ENCODE data around the gene ZNF227.
"Not testable (repeated sequence)": the region's sequence is repeated elsewhere in the genome, so short reads cannot be mapped to it uniquely, and the experiment has no call there.

Gene ZNF227

DNA sequence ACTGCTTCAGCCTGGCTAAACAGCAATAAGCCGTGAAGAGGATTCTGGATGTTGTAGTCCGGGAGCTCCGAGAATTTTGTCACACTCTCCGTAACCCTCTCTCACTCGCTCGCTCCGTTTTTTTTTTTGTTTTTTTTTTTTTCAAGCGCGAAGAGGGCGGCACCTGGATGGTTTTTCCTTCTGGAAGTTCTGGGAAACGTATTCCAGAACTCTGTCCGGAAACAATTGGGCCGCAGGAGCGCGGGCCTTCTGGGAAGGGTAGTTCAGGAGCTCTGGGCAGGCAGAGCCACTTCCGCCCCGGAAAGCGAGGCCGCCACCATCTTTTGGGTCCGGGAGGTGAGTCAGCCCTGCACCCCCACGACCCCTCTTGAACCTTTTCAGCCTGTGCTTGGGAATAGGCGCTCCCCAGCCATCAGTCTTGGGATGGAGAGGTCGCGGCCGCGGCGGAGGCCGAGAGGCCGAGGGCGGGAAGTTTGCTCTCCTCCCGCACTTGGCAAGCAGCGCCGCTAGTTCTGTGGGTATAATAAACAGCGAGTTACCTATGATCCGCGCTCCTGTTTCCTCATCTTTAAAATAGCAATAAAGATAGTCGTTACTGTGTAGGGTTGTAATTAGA, at the start of gene ZNF227:
ZNF227 (plus strand) TSS at position 283 of the 616 bp plus-strand sequence. CDS start 5,261 bp downstream, outside the sequence.
- DNase-seq (ENCODE audit: low read depth in 3 of 3, low spot score in 1 of 3), result peak; percentile 36 to 67 (median 52)

DNA sequence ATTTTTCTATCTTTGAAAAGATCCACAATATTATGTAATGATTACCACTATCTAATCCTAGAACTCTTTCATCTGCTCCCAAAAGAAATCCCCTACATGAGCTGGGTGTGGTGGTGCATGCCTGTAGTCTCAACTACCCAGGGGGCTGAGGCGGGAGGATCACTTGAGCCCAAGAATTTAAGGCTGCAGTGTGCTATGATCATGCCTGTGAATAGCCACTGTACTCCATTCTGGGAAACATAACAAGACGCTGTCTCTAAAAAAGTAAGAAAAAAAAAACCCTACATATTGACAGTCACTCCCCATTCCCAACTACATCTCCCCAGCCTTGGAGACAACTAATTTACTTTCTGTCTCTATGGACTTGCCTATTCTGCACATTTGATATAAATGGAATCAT, 48.5 kb upstream of the ZNF227 start:
- DNase-seq (ENCODE audit: low read depth in 3 of 3, low spot score in 1 of 3), result no peak

DNA sequence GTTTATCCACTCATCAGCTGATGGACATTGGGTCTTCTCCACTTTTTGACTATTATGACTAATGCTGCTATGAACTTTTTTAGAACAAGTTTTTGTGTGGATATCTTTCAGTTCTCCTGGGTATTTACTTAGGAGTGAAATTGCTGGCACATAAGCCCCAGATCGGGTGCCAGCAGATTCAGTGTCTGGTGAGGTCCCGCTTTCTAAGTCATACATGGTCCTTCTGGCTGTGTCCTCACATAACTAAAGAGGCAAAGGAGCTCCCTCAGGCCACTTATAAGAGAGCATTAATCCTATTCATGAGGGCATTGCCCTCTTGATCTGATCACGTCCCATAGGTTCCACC, 48.0 kb upstream of the ZNF227 start:
- no peak for DNase-seq (ENCODE audit: low read depth in 3 of 3, low spot score in 1 of 3)

DNA sequence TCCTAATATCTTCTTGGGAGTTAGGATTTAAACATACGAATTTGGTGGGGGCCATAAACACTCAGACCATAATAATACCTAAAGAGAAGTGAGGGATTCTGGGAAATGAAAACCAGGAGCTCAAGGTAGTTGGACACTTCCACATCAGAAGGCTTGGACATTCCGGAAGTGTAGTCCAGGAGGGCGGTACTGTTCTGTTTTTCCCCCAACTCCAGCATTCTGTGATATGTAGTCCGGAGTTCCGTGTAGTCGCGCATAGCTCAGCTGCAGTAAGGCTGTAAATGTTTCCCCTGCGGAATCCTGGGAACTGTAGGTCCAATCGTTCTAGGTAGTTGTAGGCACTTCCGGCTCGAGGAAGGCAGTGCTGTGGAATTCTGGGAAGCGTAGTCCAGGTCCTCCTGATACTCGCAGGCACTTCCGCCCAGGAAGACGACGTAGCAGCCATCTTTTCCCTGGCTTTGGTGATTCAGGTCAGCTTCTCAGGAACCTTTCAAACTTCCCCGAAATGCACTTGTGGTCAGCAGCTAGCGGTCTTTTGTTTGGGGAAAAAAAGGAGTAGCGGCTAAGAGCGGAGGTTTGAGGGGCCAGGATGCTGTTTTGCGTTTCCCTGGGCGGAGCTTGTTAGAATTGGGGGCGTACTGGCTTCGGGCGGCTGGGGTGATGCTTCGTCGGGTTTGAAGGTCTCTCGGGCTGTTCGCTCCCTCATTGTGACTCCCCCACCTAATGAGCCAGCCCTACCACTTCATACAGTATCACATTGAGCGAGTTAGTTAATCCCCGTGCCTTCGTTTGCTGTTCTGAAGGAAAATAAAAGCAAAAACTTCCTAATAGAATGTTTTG, 47.4 kb upstream of the ZNF227 start, which contains the start of gene ZNF226:
ZNF226 (plus strand) TSS at position 428 of the 840 bp plus-strand sequence. CDS start 4,981 bp downstream, outside the sequence.
- DNase-seq (ENCODE audit: low read depth in 3 of 3, low spot score in 1 of 3), result peak; percentile 44 to 57 (median 53)

DNA sequence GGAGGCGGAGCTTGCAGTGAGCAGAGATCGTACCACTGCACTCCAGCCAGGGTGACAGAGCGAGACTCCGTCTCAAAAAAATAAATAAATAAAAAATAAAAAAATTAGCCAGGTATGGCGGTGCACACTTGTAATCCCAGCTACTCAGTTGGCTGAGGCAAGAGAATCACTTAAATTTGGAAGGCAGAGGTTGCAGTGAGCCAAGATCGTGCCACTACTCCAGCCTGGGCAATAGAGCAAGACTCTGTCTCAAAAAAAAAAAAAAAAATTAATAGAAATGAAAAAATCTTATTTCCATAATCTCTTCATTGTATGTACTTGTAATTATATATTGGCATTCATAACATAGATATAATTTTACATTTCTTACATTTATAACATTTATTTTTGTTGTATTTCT, 41.7 kb upstream of the ZNF227 start:
- not testable (repeated sequence) for DNase-seq (ENCODE audit: low read depth in 3 of 3, low spot score in 1 of 3)

DNA sequence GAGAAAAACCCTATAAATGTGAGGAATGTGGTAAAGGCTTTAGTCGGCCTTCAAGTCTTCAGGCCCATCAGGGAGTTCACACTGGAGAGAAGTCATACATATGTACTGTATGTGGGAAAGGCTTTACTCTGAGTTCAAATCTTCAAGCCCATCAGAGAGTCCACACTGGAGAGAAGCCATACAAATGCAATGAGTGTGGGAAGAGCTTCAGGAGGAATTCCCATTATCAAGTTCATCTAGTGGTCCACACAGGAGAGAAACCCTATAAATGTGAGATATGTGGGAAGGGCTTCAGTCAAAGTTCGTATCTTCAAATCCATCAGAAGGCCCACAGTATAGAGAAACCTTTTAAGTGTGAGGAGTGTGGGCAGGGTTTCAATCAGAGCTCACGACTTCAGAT, 35.7 kb upstream of the ZNF227 start:
- DNase-seq (ENCODE audit: low read depth in 3 of 3, low spot score in 1 of 3), result no peak

DNA sequence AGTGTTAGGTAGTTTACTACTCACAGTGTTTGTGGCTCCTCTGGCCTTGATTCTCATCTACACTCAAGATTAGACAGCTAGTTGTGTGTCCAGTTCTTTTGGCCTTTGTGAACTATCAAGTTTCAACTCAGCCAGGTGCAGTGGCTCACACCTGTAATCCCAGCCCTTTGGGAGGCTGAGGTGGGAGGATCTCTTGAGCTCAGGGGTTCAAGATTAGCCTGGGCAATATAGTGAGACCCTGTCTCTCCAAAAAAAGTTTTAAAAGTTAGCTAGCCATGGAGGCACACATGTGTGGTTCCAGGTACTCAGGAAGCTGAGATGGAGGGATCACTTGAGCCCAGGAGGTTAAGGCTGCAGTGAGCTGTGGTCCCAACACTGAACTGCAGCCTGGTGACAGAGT, 31.4 kb upstream of the ZNF227 start:
- DNase-seq (ENCODE audit: low read depth in 3 of 3, low spot score in 1 of 3), result no peak

DNA sequence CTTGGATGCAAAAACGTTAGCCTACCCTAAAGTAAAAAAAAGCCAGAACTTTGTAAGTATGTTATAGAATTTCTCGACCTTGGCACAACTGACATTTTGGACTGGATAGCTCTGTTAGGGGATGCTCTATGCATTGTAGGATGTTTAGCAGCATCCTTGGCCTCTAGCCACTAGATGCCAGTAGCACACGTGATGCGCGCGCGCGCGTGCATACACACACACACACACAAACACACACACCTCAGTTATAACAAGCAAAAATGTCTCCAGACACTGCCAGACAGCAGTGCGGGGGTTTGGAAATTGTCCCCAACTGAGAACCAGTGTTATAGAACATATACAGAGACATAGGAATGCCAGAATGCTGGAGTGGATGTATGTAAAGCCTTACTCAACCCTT, 30.2 kb upstream of the ZNF227 start:
- no peak for DNase-seq (ENCODE audit: low read depth in 3 of 3, low spot score in 1 of 3)

DNA sequence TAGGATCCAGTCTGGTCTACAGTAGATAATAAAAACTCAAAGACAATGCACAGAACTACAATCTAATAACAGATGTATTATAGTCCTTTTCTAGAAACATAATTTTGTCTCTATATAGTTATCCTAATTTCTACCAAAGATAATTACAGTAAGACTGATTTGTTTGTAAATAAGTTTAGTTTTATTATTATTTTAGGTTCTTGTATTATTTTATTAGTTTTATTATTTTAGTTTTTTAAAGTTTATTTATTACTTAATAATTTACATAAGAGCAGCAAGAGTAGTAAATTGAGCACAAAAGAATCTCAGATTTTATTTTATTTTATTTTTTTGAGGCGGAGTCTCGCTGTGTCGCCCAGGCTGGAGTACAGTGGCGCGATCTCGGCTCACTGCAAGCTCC, 22.3 kb upstream of the ZNF227 start:
- no peak for DNase-seq (ENCODE audit: low read depth in 3 of 3, low spot score in 1 of 3)

DNA sequence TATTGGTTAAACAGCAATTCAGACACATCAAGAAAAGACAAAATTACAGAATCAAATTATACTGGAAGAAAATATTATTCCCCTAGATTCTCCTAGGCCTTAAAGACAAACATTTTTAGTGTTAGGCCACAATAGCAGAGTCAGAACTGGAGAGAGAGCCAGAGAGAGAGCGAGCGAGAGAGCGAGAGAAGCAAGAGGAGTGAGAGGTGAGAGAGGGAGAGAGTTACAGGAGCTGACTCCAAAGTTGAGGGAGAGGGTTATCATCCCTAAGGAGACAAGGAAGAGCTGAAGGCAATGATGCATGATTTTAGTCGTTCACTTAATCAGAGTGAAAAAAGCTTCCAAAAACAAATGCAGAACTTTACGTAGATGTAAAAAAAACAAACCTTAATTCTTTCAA, 20.2 kb upstream of the ZNF227 start:
- no peak for DNase-seq (ENCODE audit: low read depth in 3 of 3, low spot score in 1 of 3)

DNA sequence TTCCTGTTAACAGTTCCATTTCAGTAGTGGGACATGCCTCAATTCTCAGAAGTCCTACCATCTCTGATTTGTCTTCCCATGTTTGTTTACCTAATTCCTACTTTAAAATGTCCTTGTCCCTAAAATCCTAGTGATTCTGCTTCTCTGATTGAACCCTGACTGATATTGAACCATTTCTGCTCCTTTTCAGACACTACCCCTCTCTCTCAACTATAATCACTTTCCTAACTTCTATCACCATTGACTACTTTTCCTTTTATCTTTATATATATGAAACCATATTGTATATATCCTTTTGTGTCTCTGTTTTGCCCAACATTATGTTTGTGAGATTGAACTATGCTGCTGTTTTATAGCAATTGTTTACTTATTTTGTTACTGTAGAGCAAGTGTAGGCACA, 15.6 kb upstream of the ZNF227 start:
- no peak for DNase-seq (ENCODE audit: low read depth in 3 of 3, low spot score in 1 of 3)

DNA sequence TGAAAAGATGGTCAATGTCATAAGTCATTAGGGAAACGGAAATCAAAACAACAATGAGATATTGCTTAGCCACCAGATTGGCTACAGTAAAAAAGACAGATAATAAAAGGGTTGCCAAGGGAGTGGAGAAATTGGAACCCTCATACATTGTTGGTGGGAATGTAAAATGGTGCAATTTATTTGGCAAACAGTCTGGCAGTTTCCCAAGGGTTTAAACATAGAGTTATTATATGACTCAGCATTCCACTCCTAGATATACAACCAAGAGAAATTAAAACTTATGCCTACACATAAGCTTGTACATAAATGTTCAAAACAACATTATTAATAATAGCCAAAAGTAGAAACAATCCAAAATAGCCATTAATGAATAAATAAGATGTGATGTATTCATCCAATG, 9.9 kb upstream of the ZNF227 start:
- no peak for DNase-seq (ENCODE audit: low read depth in 3 of 3, low spot score in 1 of 3)

DNA sequence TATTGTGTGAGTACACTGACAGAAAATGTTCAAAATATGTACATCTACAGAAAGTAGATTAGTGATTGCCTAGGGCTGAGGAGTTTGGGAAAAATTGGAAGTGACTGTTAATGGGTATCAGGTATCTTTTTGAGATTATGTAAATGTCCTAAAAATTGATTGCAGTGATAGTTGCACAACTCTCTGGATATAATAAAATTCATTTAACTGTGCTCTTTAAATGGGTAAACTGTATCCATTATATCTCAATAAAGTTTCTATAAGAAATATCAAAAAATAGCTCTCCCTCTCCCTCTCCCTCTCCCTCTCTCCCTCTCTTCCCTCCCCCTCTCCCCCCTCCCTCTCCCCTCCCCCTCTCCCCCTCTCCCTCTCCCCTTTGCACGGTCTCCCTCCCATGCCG, 9.4 kb upstream of the ZNF227 start:
- no peak for DNase-seq (ENCODE audit: low read depth in 3 of 3, low spot score in 1 of 3)

DNA sequence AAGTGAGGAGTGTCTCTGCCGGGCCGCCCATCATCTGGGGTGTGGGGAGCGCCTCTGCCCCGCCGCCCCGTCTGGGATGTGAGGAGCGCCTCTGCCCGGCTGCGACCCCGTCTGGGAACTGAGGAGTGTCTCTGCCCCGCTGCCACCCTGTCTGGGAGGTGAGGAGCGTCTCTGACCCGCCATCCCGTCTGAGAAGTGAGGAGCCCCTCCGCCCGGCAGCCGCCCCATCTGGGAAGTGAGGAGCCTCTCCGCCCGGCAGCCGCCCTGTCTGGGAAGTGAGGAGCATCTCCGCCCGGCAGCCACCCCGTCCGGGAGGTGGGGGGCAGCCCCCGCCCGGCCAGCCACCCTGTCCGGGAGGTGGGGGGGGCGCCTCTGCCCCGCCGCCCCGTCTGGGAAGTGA, 8.5 kb upstream of the ZNF227 start:
- DNase-seq (ENCODE audit: low read depth in 3 of 3, low spot score in 1 of 3), result not testable (repeated sequence)

DNA sequence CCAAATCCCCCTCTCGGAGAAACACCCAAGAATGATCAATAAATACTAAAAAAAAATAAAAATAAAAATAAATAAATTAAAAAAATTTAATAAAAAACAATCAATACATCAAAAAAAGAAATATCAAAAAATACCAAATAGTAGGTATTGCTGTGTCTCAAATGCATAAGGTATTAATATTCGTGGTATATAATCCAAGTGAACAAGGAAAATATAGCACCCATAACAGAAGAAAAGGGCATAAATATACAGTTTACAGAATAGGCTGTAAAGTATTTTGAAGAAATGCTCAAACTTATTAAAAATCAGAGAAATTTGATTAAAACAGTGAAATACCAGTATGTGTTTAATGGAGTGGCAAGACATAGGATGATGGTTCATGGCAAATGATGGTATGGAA, 7.6 kb upstream of the ZNF227 start:
- DNase-seq (ENCODE audit: low read depth in 3 of 3, low spot score in 1 of 3), result no peak

DNA sequence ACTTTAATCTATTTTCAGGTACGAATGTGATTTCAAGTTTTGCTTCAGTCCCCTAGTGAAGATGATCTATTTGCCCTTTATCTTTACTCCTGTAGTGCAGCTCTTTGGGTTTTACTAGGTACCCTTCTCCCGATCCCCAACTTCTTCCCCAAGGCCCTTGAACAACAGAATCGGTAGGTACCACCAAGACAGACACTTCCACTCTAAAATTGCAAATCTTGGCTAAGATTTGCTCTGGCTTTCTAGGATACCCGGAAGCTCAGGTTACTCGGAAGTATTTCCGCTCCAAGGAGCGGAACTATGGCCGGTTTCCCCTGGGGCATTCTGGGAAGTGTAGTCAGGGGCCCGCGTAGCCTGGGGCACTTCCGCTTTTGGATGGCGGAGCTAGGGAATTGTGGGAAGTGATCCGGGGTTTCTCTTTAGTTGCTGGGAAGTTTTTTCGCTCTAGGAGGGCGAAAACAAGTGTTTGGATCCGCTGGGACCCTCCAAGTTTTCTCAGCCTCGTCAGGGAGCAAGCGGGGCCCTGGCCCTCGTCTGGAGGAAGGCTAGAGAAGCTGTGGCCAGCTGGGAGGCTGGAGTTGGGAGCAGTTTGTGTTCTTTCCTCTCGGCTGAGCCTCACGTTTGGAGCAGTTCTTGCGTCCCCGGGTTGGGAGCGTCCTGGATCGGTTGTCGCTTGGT, 5.1 kb upstream of the ZNF227 start:
- DNase-seq (ENCODE audit: low read depth in 3 of 3, low spot score in 1 of 3), result peak; percentile 44 to 49 (median 48)

DNA sequence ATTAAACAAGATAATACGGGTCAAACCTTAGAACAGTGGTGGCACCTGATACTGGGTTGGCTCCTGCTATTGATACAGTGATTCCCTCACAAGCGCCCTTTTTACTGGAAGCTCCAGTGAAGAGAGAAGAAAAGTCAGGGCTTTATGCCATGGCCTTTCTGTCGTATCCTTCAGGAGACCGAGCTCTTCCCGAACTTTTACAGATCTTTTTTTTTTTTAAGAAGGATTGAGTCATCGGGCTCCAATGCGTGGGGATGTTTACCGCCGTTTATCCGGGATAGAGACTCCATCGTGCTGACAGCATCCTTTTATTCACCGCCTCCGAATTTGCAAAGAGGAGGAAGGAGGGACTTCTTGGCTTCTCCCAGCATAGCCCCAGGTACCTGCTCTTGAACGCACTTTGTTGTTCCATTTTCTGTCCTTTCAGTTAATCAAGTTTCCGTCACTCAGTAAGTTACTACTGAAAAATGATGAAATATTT, 574 bp downstream of the ZNF227 start:
- no peak for DNase-seq (ENCODE audit: low read depth in 3 of 3, low spot score in 1 of 3)

DNA sequence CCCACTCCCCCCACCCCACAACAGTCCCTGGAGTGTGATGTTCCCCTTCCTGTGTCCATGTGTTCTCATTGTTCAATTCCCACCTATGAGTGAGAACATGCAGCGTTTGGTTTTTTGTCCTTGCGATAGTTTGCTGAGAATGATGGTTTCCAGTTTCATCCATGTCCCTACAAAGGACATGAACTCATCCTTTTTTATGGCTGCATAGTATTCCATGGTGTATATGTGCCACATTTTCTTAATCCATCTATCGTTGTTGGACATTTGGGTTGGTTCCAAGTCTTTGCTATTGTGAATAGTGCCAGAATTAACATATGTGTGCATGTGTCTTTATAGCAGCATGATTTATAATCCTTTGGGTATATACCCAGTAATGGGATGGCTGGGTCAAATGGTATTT, 7.6 kb downstream of the ZNF227 start:
- not testable (repeated sequence) for DNase-seq (ENCODE audit: low read depth in 3 of 3, low spot score in 1 of 3)

DNA sequence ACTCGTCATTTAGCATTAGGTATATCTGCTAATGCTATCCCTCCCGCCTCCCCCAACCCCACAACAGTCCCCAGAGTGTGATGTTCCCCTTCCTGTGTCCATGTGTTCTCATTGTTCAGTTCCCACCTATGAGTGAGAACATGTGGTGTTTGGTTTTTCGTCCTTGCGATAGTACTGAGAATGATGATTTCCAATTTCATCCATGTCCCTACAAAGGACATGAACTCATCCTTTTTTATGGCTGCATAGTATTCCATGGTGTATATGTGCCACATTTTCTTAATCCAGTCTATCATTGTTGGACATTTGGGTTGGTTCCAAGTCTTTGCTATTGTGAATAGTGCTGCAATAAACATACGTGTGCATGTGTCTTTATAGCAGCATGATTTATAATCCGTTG, 8.4 kb downstream of the ZNF227 start:
- not testable (repeated sequence) for DNase-seq (ENCODE audit: low read depth in 3 of 3, low spot score in 1 of 3)

DNA sequence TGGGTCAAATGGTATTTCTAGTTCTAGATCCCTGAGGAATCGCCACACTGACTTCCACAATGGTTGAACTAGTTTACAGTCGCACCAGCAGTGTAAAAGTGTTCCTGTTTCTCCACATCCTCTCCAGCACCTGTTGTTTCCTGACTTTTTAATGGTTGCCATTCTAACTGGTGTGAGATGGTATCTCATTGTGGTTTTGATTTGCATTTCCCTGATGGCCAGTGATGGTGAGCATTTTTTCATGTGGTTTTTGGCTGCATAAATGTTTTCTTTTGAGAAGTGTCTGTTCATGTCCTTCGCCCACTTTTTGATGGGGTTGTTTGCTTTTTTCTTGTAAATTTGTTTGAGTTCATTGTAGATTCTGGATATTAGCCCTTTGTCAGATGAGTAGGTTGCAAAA, 9.0 kb downstream of the ZNF227 start:
- not testable (repeated sequence) for DNase-seq (ENCODE audit: low read depth in 3 of 3, low spot score in 1 of 3)

DNA sequence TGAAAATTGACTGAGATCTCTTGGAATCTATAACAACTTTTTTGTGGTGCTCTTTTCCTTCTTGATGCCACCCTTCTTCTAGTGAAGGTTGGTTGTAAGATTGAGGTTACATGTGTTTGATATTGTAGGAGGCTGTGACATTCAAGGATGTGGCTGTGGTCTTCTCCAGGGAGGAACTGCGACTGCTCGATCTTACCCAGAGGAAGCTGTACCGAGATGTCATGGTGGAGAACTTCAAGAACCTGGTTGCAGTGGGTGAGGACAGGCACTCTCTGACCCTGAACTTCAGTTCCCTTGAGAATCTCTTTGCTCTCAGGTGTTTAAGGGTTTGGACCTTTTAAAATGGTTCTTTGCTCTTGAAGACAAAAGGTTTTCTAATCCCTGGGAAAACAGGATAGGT, 16.0 kb downstream of the ZNF227 start:
- DNase-seq (ENCODE audit: low read depth in 3 of 3, low spot score in 1 of 3), result no peak

DNA sequence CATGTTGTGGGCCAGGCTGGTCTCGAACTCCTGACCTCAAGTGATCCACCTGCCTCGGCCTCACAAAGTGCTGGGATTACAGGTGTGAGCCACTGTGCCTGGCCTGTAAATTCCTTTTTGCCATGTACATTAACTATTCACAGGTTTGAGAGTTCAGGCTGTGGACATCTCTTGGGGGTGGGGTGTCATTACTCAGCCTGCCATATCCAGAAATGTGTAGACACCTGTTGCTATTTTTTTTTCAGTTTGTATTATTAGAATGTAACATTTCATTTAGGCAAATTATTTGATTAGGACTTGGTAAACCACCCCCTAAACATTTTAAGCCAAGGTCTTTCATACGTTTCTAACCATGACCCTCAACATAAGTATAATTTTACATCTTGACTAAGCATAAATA, 20.5 kb downstream of the ZNF227 start:
- DNase-seq (ENCODE audit: low read depth in 3 of 3, low spot score in 1 of 3), result no peak
